ENCODE results near the gene SH3RF3.
A peak's percentile ranks its signal among the peaks of the same experiment; 100 is the strongest.

The SH3RF3 gene

DNA sequence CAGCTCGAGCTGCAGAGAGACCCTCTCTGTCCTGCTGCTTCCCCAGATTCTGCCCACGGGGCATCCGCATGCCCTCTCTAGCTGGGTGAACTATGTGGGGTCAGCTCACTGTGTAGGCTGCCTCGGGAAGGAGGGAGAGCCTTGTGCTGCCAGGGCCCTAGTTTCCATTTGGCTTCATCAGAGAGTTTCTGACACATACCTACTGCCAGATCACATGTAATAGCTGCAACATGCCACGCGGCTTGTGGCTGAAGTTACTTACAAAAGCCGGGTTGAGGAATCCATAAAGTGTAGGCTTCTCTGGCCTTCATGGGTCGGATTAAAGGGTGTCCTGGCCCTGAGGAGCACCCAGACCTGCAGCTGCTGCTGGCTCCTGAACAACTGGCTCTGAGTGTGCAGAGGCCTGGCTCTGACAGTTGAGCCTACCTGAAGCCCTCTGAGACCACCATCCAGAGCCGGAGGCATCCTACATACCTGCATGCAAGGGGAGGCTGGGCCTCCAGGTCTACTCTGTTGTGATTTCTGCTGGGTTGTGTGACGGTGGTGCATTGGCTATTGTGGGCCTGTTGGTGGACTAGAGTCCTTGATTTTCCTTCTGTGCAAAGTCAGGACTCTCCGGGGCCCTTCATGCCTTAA lies 130.0 kb downstream of the SH3RF3 start:
- H3K4me3 ChIP-seq (ENCODE audit: low read length in 2 of 2): no peak overlapping the region
- H3K9me3 ChIP-seq (replicated peaks in 1 of 2; ENCODE audit: control insufficient read depth in 2 of 2, insufficient read depth in 1 of 2, low read depth in 1 of 2, low read length in 2 of 2): no peaks in the 10 kb centered on the region
- H3K79me1 ChIP-seq (ENCODE audit: low read depth, low read length): no peaks in the 10 kb centered on the region
- no peak overlapping the region for H2BK15ac ChIP-seq (ENCODE audit: low read length)
- no peak overlapping the region for H3K9ac ChIP-seq (ENCODE audit: low read depth, low read length, poor library complexity)
- no peaks in the 10 kb centered on the region for H3K4me1 ChIP-seq (ENCODE audit: control insufficient read depth in 2 of 2, insufficient read depth in 1 of 2, low read depth in 1 of 2, low read length in 2 of 2)
- peak overlapping the region; percentile 0 for H2BK5ac ChIP-seq (ENCODE audit: low read length)
- no peaks in the 10 kb centered on the region for H3K36me3 ChIP-seq (replicated peaks in 1 of 2; ENCODE audit: control insufficient read depth in 2 of 2, insufficient read depth in 2 of 2, low read length in 2 of 2)
- no peak overlapping the region for H3K18ac ChIP-seq (ENCODE audit: low read length)
- no peak overlapping the region for H2AK5ac ChIP-seq (ENCODE audit: low read depth, low read length)
- H3K23ac ChIP-seq (ENCODE audit: low read depth, low read length, poor library complexity): no peak overlapping the region
- no peak overlapping the region for H2BK12ac ChIP-seq (ENCODE audit: low read length)
- no peak for DNase-seq (ENCODE audit: low spot score)
- H3K27me3 ChIP-seq (ENCODE audit: control insufficient read depth in 3 of 3, insufficient read depth in 3 of 3, low read depth in 1 of 3, low read length in 3 of 3): no peaks in the 10 kb centered on the region
- no peak overlapping the region for H3K14ac ChIP-seq (ENCODE audit: low read length)
- no peak overlapping the region for H3K4ac ChIP-seq (ENCODE audit: low read length)
- no peak overlapping the region for H2AFZ ChIP-seq (ENCODE audit: low read length)
- no peak overlapping the region for H3K27ac ChIP-seq (replicated peaks; ENCODE audit: low read length)
- no CpG with 5 or more reads among the region's 11 CpGs for WGBS, 2 donors (ENCODE audit: extremely low coverage in 2 of 2, insufficient read length in 2 of 2, insufficient replicate concordance in 1 of 2)
- no peak overlapping the region for H3K4me2 ChIP-seq (ENCODE audit: insufficient read depth, low read length, poor library complexity, severe bottlenecking)
- H4K91ac ChIP-seq (ENCODE audit: low read depth, low read length, poor library complexity): no peak overlapping the region
- H4K8ac ChIP-seq (ENCODE audit: low read depth, low read length): no peak overlapping the region
- no peak overlapping the region for H2BK120ac ChIP-seq (ENCODE audit: low read depth, low read length)

DNA sequence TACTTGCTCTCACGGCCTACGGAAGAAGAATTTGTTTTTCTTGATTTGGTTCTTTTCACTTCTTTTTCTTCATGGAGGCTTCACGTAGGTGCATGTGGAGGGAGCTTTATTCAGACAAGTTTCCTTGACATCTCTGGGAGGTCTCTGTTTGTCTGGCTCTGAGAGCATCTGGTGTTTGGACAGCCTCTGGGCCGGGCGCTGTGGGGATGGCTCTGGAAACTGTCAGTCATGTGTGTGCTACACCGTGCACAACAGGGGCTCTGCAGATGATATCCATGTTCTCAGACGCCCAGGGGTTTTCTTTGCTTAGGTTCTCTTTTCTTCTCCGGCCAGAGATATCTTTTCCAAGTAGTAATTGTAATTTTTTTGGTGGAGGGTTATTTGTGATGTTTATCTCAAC lies 130.7 kb downstream of the SH3RF3 start:
- Histone ChIP-seq H3K27me3 (ENCODE audit: control insufficient read depth in 3 of 3, insufficient read depth in 3 of 3, low read depth in 1 of 3, low read length in 3 of 3) (no peaks in the 10 kb centered on the region), H3K14ac (ENCODE audit: low read length) (no peak overlapping the region), H3K9me3 (replicated peaks in 1 of 2; ENCODE audit: control insufficient read depth in 2 of 2, insufficient read depth in 1 of 2, low read depth in 1 of 2, low read length in 2 of 2) (no peaks in the 10 kb centered on the region), H2AK5ac (ENCODE audit: low read depth, low read length) (no peak overlapping the region), H2BK15ac (ENCODE audit: low read length) (no peak overlapping the region), H3K36me3 (replicated peaks in 1 of 2; ENCODE audit: control insufficient read depth in 2 of 2, insufficient read depth in 2 of 2, low read length in 2 of 2) (no peaks in the 10 kb centered on the region), H4K91ac (ENCODE audit: low read depth, low read length, poor library complexity) (no peak overlapping the region), H3K4me3 (ENCODE audit: low read length in 2 of 2) (no peak overlapping the region), H3K4ac (ENCODE audit: low read length) (no peak overlapping the region), H3K18ac (ENCODE audit: low read length) (no peak overlapping the region), H3K4me2 (ENCODE audit: insufficient read depth, low read length, poor library complexity, severe bottlenecking) (no peak overlapping the region), H3K9ac (ENCODE audit: low read depth, low read length, poor library complexity) (no peak overlapping the region), H2BK5ac (ENCODE audit: low read length) (no peak overlapping the region), H4K8ac (ENCODE audit: low read depth, low read length) (no peak overlapping the region), H3K23ac (ENCODE audit: low read depth, low read length, poor library complexity) (no peak overlapping the region), H2BK12ac (ENCODE audit: low read length) (no peak overlapping the region), H3K79me1 (ENCODE audit: low read depth, low read length) (no peaks in the 10 kb centered on the region), H3K4me1 (ENCODE audit: control insufficient read depth in 2 of 2, insufficient read depth in 1 of 2, low read depth in 1 of 2, low read length in 2 of 2) (no peaks in the 10 kb centered on the region), H2BK120ac (ENCODE audit: low read depth, low read length) (no peak overlapping the region), H2AFZ (ENCODE audit: low read length) (no peak overlapping the region), H3K27ac (replicated peaks; ENCODE audit: low read length) (no peak overlapping the region)
- no peak for DNase-seq (ENCODE audit: low spot score)
- no CpG with 5 or more reads among the region's 8 CpGs for WGBS, 2 donors (ENCODE audit: extremely low coverage in 2 of 2, insufficient read length in 2 of 2, insufficient replicate concordance in 1 of 2)

DNA sequence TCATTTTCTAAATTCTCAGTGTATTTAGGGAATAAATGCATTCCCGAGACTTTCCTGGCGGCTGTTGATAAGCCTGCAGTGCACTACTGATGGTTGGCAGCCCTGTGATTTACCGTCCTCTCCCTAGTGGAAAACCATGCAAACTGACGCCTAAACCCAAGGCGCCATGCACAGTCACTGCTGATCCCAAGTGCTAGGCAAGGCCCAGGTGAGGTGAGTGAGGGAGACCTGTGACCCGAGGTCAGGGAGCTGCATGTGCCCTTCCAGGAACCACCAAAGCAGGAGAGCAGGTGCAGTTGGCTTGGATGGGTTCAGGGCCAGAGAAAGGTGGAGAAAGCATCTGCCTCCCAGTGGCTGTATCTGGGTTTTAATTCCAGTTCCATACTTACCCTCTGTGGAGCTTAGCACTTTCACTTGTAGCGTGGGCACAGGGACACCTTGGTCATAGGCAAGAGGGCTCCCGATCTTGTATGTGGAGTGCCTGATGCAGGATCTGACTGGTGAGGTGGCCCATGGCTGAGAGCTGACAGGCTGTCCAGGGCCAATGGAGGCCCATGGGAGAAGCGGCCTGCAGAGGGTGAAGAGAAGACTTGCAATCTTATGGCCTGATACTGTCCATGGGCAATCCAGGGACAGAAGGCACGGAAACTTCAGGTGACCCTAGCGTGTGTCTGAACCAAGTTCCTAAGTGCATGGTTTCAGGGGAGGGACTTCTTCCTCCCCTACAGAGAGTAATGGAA lies 131.3 kb downstream of the SH3RF3 start:
- Histone ChIP-seq H3K27ac (replicated peaks; ENCODE audit: low read length) (no peak overlapping the region), H2BK120ac (ENCODE audit: low read depth, low read length) (no peak overlapping the region), H3K79me1 (ENCODE audit: low read depth, low read length) (no peaks in the 10 kb centered on the region), H2BK15ac (ENCODE audit: low read length) (no peak overlapping the region), H3K4me1 (ENCODE audit: control insufficient read depth in 2 of 2, insufficient read depth in 1 of 2, low read depth in 1 of 2, low read length in 2 of 2) (no peaks in the 10 kb centered on the region), H3K14ac (ENCODE audit: low read length) (no peak overlapping the region), H2AK5ac (ENCODE audit: low read depth, low read length) (no peak overlapping the region), H4K8ac (ENCODE audit: low read depth, low read length) (no peak overlapping the region), H3K27me3 (ENCODE audit: control insufficient read depth in 3 of 3, insufficient read depth in 3 of 3, low read depth in 1 of 3, low read length in 3 of 3) (no peaks in the 10 kb centered on the region), H2BK12ac (ENCODE audit: low read length) (no peak overlapping the region), H3K4me3 (ENCODE audit: low read length in 2 of 2) (no peak overlapping the region), H2AFZ (ENCODE audit: low read length) (no peak overlapping the region), H2BK5ac (ENCODE audit: low read length) (no peak overlapping the region), H4K91ac (ENCODE audit: low read depth, low read length, poor library complexity) (no peak overlapping the region), H3K18ac (ENCODE audit: low read length) (peak overlapping the region; percentile 4), H3K9me3 (replicated peaks in 1 of 2; ENCODE audit: control insufficient read depth in 2 of 2, insufficient read depth in 1 of 2, low read depth in 1 of 2, low read length in 2 of 2) (no peaks in the 10 kb centered on the region), H3K4me2 (ENCODE audit: insufficient read depth, low read length, poor library complexity, severe bottlenecking) (no peak overlapping the region), H3K23ac (ENCODE audit: low read depth, low read length, poor library complexity) (no peak overlapping the region), H3K36me3 (replicated peaks in 1 of 2; ENCODE audit: control insufficient read depth in 2 of 2, insufficient read depth in 2 of 2, low read length in 2 of 2) (no peaks in the 10 kb centered on the region), H3K4ac (ENCODE audit: low read length) (no peak overlapping the region), H3K9ac (ENCODE audit: low read depth, low read length, poor library complexity) (no peak overlapping the region)
- no CpG with 5 or more reads among the region's 11 CpGs for WGBS, 2 donors (ENCODE audit: extremely low coverage in 2 of 2, insufficient read length in 2 of 2, insufficient replicate concordance in 1 of 2)
- DNase-seq (ENCODE audit: low spot score): no peak

DNA sequence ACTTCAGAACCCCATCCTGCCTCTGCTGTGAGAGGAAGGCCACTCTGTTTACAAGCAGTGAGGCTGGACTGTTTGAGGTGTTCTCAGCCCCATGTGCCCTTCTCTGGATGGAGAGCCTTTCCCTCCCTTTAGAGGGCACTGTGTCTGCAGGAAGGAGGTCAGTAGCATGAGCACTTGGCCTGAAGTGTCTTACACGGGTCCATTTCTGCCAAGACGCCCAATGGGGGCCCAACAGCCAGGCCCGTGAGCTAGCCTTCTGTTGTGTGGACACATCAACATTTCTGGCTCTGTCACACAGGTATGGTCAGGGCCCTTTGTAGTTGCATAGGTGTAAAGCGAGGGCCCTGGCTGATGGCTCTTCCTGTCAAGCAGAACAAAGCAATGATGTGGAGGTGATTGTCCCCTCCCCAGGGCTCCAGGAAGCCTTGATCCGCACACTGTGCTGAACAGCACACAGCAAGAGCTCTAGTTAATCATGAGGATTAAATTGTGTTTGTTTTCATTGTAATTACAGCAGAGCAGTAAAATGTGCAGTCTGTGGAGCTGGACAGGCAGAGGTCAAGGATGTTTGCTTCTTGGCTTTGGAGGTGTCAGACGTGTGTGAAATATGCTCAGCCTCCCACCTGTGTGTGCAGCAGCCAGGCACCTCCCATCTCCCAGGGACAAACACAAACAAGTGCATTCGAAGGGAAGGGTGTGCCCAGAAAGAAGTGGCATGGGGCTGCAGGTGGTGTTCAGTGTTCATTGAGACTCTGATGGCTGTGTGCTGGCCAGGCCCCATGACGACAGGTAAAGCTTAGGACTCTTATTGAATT lies 132.1 kb downstream of the SH3RF3 start:
- Histone ChIP-seq H3K27ac (replicated peaks; ENCODE audit: low read length) (no peak overlapping the region), H3K9me3 (replicated peaks in 1 of 2; ENCODE audit: control insufficient read depth in 2 of 2, insufficient read depth in 1 of 2, low read depth in 1 of 2, low read length in 2 of 2) (peaks cover 0 to 1% of the 10 kb centered on the region in 2 donors), H2BK12ac (ENCODE audit: low read length) (no peak overlapping the region), H2AFZ (ENCODE audit: low read length) (no peak overlapping the region), H3K4ac (ENCODE audit: low read length) (no peak overlapping the region), H2BK15ac (ENCODE audit: low read length) (no peak overlapping the region), H4K91ac (ENCODE audit: low read depth, low read length, poor library complexity) (no peak overlapping the region), H3K14ac (ENCODE audit: low read length) (no peak overlapping the region), H3K23ac (ENCODE audit: low read depth, low read length, poor library complexity) (no peak overlapping the region), H3K79me1 (ENCODE audit: low read depth, low read length) (no peaks in the 10 kb centered on the region), H3K4me1 (ENCODE audit: control insufficient read depth in 2 of 2, insufficient read depth in 1 of 2, low read depth in 1 of 2, low read length in 2 of 2) (peaks cover 0 to 3% of the 10 kb centered on the region in 2 donors), H3K4me3 (ENCODE audit: low read length in 2 of 2) (no peak overlapping the region), H3K18ac (ENCODE audit: low read length) (peak overlapping the region; percentile 32), H3K9ac (ENCODE audit: low read depth, low read length, poor library complexity) (no peak overlapping the region), H4K8ac (ENCODE audit: low read depth, low read length) (no peak overlapping the region), H2BK120ac (ENCODE audit: low read depth, low read length) (no peak overlapping the region), H3K36me3 (replicated peaks in 1 of 2; ENCODE audit: control insufficient read depth in 2 of 2, insufficient read depth in 2 of 2, low read length in 2 of 2) (no peaks in the 10 kb centered on the region), H2AK5ac (ENCODE audit: low read depth, low read length) (no peak overlapping the region), H3K4me2 (ENCODE audit: insufficient read depth, low read length, poor library complexity, severe bottlenecking) (no peak overlapping the region), H3K27me3 (ENCODE audit: control insufficient read depth in 3 of 3, insufficient read depth in 3 of 3, low read depth in 1 of 3, low read length in 3 of 3) (no peaks in the 10 kb centered on the region), H2BK5ac (ENCODE audit: low read length) (no peak overlapping the region)
- WGBS, 2 donors (ENCODE audit: extremely low coverage in 2 of 2, insufficient read length in 2 of 2, insufficient replicate concordance in 1 of 2): no CpG with 5 or more reads among the region's 8 CpGs
- DNase-seq (ENCODE audit: low spot score): no peak
